Stimulated activated CD8-positive, alpha-beta memory T cell treated with anti-CD3 and anti-CD28 coated beads, Interleukin-4, amount 100 ng/mL, for 48 hours (primary cell): Measurements from ENCODE around the gene NKX2-4.
"Not testable (repeated sequence)": the region's sequence is repeated elsewhere in the genome, so short reads cannot be mapped to it uniquely, and the experiment has no call there.

ENCODE experiments used
- DNase-seq: peaks from one replicate; pipeline ENCODE4 v3.0.0-alpha.2; 2020

Gene NKX2-4

GRCh38 chr20:21393816-21394519 lies 3.4 kb downstream of the NKX2-4 start:
- no peak for DNase-seq

GRCh38 chr20:21393166-21393565 lies 4.2 kb downstream of the NKX2-4 start:
- DNase-seq = no peak

GRCh38 chr20:21391972-21392352 lies 5.4 kb downstream of the NKX2-4 start:
- no peak for DNase-seq

- DNase-seq = no peak
Measured at GRCh38 chr20:21391185-21391971, 5.9 kb downstream of the NKX2-4 start.

GRCh38 chr20:21390768-21391167 lies 6.6 kb downstream of the NKX2-4 start:
- DNase-seq = no peak

GRCh38 chr20:21389368-21389767 lies 8.0 kb downstream of the NKX2-4 start:
- DNase-seq = no peak

- no peak for DNase-seq
Measured at GRCh38 chr20:21388566-21388965, 8.8 kb downstream of the NKX2-4 start.

GRCh38 chr20:21387528-21387927 lies 9.8 kb downstream of the NKX2-4 start:
- DNase-seq = no peak

GRCh38 chr20:21386111-21386510 lies 11.2 kb downstream of the NKX2-4 start:
- DNase-seq = no peak

- no peak for DNase-seq
Measured at GRCh38 chr20:21384308-21384892, 12.9 kb downstream of the NKX2-4 start.

- DNase-seq = no peak
Measured at GRCh38 chr20:21381619-21382018, 15.7 kb downstream of the NKX2-4 start.

- no peak for DNase-seq
Measured at GRCh38 chr20:21380711-21381110, 16.6 kb downstream of the NKX2-4 start.

- no peak for DNase-seq
Measured at GRCh38 chr20:21378259-21378658, 19.1 kb downstream of the NKX2-4 start.

GRCh38 chr20:21377701-21378100 lies 19.6 kb downstream of the NKX2-4 start:
- no peak for DNase-seq

- DNase-seq = no peak
Measured at GRCh38 chr20:21376626-21377025, 20.7 kb downstream of the NKX2-4 start.

- no peak for DNase-seq
Measured at GRCh38 chr20:21373436-21373835, 23.9 kb downstream of the NKX2-4 start.

GRCh38 chr20:21372016-21372415 lies 25.3 kb downstream of the NKX2-4 start:
- no peak for DNase-seq

- no peak for DNase-seq
Measured at GRCh38 chr20:21371193-21371592, 26.1 kb downstream of the NKX2-4 start.

GRCh38 chr20:21368791-21369190 lies 28.5 kb downstream of the NKX2-4 start:
- no peak for DNase-seq

- not testable (repeated sequence) for DNase-seq
Measured at GRCh38 chr20:21366273-21366672, 31.1 kb downstream of the NKX2-4 start.

- no peak for DNase-seq
Measured at GRCh38 chr20:21365771-21366170, 31.6 kb downstream of the NKX2-4 start.

GRCh38 chr20:21364413-21364812 lies 32.9 kb downstream of the NKX2-4 start:
- no peak for DNase-seq

GRCh38 chr20:21361266-21361665 lies 36.1 kb downstream of the NKX2-4 start:
- DNase-seq = no peak

- no peak for DNase-seq
Measured at GRCh38 chr20:21360705-21361104, 36.6 kb downstream of the NKX2-4 start.
